Activated naive CD4-positive, alpha-beta T cell treated with Interleukin-2 at 50 U/mL for 16 hours (primary cell): Measurements from ENCODE around the gene TXNL1.
"Not testable (repeated sequence)": the region's sequence is repeated elsewhere in the genome, so short reads cannot be mapped to it uniquely, and the experiment has no call there.

Experiments
- DNase-seq: peaks from one replicate; pipeline ENCODE4 v3.0.0-alpha.2; 2020

The TXNL1 gene

DNA sequence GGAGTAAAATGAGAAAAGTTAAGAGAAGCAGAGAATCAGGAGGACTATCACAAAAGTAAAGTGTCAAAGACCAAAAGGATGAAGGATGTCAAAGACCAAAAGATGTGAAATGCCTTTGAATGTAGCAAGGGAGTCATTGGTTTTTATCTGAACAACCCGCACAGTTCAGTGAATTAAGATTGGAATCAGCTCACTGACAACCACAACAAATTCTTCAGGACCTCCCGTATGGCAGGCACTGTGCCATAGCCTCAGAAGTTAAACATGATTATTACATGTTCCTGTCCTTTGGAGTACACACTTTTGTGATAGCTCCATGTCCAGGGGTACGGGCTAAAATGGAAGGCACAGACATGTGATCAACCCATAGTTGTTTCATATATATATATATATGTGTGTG, 5.0 kb upstream of the TXNL1 start:
- no peak for DNase-seq

DNA sequence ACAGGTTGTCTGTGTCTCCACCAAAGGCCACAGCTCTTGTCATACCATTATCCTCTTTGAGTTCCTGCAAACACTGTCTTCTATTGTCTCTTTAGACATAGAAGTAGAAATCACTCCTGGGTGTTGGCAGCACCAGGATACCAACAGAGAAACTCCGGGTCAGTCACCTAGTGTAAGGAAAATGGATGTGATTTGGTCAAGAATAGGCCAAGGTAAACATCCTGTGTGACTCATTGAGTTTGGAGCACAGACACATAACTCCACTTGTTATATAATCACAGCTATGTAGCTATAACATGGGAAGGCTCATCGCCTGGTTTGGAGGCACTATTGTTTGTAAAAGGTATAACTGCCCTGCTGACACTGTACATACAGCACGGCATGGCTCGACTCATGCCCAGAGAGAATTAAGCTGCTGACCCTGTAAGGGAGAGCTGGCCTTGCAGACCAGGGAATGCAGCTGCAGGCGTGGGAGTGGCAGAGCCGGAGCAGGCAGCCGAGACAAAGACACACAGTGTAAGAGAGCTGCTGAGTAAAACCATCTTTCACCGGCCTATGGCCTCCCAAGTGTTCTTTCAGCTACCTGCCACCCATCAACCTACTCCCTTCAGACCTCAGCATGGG, 3.4 kb upstream of the TXNL1 start:
- no peak for DNase-seq

DNA sequence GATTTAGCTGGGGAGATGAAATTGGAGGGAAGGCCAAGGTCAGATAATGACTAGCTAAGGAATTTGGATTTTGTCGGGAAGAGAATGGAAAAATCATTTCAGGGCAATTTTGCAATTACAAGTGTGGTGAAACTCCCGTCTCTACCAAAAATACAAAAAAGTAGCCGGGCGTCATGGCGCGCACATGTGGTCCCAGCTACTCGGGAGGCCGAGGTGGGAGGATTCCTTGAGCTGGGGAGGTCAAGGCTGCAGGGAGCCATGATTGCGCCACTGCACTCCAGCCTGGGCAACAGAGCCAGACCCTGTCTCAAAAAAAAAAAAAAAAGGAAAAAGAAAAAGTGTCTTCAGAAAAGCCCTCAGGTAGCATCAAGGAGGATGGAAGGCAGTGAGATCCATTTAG, 1.2 kb upstream of the TXNL1 start:
- no peak for DNase-seq

DNA sequence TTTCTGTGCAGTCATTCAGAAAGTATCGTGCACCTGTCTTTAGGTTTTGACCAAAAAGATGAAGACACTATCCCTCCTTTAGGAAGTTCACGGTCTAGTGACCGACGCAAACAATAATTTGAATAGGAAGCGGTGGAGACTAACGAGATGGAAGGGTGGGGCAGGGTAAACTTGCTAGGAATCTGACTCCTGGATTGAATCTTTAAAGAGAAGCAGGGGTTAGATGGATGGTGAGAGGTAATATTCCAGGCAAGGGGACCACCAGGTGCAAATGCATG, 651 bp upstream of the TXNL1 start:
- DNase-seq: no peak

DNA sequence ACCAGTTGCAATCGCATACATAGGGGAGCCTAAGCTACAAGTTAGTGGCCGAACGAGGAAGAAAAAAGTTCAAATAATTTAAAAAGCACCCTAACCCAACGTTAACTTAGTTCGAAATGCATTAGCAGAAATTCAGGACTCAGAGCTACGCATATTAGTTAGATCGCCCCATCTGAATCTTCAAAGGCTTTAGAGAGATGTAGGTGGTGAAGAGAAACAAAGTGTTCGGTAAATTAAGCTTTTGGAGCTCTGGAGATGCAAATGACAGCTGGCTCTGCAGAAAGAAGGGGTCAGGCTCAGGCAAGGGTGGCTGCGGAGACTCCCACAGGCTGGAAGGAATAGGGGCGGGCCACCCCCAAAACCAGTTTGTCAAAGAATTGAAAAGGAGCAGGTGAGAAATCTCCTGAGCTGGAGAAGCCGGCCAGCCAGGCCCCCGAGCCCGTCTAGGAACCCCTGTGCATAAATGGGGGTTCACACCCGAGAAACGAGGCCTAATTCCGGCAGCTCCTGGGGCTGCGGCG, 621 bp downstream of the TXNL1 start:
- no peak for DNase-seq

DNA sequence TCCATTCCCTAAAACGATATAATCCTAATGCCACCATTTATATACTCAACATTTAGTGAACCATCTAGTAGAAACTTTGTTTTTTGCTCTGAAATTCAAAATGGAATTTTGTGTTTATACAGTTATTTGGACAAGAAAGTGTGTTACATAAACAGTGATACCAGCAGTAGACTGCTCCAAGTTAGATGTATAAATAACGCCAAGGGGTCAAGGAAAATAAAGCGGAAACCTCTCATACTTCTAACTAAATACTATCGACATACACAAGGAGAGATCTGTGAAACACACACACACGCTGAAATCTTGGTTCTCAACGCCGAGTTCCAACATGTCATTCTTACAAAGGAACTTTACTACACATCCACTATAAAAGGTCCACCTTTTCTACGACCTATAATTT, 1.2 kb downstream of the TXNL1 start:
- DNase-seq: no peak

DNA sequence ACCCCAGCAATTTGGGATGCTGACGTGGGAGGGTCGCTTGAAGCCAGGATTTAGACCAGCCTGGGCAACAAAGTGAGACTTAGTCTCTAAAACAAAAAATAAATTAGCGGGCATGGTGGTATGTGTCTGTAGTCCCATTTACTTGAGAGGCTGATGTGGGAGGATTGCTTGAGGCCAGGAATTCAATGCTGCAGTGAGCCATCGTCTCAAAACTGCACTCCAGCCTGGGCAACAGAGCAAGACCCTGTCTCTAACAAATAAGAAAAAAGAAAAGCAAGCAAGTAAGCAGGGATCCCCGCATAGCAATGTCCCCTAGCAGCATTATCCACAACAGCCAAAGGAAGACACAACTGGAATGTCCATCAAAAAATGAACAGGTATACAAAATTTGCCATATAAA, 3.4 kb downstream of the TXNL1 start:
- DNase-seq: no peak

DNA sequence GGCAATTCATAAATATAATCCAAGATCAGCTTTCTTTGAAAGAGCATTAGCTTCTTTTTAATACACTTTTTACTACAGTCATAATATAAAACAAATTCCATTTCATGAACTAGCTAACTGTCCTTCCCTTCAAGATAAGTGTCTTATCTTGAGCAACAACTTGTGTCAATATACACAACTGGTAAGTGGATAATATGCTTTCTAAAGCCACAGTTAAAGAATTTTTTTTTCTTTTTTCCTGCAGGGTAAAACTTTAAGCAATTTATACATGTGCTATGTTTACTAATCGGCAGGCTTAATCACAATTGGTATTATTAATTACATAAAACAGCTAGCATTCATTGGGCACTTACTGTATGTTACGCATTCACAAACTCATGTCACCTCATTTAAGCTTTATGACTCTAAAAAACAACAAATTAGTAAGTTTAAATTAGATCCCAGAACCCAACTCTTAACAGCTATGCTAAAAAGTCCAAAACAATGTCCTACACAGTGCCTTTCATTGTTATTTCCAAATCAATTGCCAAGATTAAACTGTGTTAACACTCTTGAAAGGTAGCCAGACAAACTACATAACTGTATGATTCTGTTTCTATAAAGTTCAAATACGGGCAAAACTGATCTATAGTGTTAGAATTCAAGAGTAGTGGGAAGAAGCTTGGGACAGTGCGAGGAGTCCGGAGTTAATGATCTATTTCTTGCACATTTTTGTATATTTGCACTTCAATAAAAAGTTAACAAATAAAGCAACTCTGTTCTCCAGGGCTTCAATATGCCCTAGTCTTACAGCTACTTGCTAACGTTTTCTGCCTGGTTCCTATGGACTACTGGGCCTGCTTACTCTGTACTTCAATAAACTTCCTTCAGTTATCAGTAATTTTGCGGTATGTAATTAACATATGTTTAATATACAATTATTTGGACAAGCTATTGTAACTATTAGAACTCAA, 6.0 kb downstream of the TXNL1 start:
- DNase-seq: no peak

DNA sequence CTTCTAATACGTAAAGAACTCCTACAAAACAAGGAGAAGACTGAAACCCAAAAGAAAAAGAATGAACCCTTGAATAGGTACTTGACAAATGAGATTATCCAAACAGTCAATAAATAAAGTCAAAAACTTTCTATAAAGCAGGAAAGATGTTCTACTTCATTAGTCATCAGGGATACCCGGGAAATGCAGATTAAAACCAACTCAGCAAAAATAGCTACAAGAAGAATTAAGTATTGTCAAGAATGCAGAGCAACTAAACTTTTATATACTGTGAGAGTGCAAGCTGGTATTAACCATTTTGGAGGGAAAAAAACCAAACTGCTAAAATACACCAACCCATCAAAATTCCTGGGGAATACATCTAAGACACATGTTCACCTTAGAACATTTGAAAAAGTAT, 10.4 kb downstream of the TXNL1 start:
- DNase-seq: no peak

DNA sequence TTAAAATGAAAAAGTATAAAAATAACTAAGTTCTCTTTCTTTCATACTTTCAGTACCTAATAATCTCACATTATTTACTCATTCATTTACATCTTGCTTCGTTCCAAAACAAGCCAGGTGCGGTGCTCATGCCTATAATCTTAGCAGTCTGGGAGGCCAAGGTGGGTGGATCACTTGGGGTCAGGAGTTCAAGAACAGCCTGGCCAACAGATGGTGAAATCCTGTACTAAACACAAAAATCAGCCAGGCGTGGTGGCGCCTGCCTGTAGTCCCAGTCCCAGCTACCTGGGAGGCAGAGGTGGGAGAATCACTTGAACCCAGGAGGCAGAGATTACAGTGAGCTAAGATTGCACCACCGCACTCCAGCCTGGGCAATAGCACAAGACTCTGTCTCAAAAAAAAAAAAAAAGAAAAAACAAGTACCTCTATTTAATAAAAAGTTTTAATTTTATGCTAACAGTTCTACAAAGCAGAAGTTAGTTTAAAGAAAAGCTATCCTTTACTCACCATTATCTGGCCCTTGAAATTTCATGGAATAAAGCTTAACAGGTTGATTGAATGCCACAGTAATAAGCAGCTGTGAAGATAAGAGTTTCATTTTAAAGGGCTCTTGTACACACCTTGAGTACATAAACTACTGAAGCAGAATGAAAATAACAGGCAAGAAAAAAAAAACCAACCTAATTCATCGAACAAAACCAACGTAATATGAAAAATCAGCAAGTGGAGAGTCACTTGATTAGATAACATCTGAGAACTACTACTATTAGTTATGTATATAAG, 22.5 kb downstream of the TXNL1 start:
- no peak for DNase-seq

DNA sequence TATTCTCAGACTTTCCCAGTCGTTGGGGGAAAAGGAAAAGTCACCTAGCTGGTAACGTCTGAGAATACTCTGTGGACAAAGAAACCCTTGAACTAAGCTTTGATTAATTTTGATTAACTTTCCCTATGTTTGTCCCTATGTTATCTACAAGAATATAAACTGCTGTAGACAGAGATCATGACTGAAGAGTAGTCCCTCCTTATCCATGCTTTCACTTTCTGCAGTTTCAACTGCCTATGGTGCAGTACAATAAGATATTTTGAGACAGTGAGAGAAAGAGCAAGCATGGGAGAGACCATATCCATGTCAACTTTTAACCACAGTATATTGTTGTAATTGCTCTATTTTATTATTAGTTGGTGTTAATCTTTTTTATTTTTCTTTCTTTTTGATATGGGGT, 31.8 kb downstream of the TXNL1 start:
- DNase-seq: no peak

DNA sequence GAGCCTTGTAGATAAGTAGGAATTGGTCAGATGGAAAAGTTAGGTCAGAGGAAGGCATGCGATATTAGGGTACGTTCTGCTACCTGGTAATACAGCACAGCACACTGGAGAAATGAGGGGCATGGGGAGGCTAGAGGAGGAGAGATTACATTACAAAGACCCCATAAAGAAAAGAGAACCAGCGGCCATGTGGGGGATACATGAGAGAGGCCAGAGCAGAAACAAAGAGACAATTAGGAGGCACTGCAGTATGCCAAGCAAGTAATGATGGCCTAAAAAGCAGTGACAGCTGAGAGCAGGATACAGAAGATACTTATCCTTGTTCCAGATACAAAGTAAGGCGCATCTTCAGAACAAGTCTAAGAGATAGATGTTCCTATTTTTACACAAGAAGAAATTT, 40.0 kb downstream of the TXNL1 start:
- DNase-seq: no peak

DNA sequence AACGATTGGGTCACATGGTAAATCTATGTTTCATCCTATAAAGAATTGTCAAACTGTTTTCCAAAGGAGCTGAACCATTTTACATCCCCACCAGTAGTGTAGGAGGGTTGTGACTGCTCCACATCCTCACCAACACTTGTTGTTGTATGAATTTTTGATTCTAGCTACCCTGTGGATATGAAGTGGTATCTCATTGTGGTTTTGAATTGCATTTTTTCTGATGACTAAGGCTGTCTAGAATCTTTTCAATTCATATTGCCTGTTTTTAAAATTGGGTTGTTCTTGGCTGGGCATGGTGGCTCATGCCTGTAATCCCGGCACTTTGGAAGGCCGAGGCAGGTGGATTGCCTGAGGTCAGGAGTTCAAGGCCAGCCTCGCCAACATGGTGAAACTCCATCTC, 44.5 kb downstream of the TXNL1 start:
- no peak for DNase-seq

DNA sequence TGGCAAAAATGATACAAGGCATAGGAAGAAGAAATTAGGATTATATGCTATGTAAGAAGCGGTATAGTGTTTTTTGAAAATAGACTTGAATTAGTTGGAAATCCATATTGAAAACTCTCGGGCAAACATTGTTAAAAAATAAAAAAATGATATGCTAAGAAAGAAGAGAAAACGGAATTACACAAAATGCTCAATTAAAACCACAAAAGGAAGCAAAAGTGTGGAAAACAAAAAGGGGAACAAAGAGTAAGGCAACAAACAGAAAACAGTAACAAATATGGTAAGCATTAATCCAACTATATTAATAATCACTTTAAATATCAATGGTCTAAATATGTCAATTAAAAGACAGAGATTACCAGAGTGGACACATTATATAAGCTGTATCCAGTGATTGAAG, 58.4 kb downstream of the TXNL1 start:
- no peak for DNase-seq

DNA sequence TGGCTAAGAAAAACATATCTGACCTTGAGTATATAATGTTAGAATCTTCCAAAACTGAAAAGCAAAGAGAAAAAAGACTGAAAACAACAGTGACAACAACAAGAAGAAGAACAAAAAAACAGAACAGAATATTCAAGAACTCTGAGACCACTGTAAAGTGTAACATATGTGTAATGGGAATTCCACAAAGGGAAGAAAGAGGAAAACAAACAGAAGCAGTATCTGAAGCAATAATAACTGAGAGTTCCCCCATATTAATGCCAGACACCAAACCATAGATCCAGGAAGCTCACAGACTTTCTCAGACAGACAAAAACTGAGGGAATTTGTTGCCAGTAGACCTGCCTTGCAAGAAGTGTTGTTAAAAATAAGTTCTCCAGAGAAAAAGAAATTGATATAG, 58.9 kb downstream of the TXNL1 start:
- DNase-seq: no peak

DNA sequence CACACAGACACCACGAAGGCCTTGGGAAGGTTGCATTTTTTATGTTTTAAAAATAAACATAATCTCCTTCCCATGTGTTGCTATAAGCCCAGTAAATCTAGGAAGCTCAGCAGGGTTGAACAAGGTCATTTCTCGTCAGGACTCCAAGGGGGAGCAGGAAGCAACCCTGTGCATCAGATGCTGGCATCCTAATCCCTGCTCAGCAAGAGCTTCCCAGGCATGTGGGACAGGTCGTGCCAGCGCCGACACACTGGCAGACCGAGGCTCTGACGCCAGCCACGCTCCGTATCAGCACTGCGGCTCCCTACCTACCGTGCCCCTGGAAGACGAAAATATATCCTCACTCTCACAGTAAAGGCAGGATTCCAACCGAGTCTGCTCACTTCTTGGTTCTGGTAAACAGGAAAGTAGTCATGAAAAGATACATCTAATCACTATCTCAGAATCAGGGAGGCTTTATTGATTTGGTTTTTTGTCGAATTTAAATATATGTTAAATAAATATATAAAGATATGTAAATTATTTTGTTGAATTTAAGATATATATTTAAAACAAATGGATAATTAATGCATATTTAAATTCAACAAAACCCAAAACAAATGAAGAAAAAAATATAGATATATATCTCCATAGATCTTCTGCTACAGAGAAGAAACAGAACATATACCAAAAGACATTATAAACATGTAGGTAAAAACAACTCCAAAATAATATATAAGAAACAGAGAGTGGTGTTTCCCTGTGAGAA, 61.4 kb downstream of the TXNL1 start:
- no peak for DNase-seq

DNA sequence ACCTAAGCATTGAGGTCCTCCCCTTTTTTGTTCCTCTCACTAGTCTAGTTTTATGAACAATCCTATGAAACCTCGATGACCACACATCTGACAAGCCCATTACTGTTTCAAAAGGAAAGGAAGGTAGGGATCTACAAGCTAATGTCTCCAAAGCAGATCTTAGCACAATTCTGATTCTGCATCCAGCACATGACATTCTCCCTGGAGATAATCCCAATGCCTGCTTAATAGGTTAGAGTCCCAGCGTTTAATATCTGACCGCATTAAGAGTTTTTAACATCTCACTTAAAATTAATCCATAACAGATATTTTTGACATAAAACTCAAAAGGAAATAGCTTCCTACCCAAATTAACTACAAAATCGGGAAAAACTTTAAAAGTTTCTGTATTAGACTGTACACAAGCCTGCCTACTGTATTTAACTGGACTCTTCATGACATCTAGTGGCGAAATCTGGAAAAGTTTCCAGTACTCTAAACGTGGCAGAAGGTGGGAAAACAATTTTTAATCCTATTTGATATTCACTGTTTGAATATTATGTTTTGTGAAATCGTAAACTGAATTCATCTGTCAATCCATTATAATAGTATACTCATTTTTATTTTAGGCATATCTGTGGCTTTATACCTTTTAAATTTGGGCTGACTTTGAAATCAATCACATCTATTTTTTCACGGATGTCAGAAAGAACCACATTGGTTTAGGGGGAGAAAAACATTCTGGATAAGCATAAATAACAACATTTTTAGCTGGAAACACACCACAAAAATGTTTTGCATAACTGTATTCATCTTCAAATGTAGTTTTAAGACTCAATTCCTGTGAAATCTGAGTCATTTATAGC, 62.4 kb downstream of the TXNL1 start:
- no peak for DNase-seq

DNA sequence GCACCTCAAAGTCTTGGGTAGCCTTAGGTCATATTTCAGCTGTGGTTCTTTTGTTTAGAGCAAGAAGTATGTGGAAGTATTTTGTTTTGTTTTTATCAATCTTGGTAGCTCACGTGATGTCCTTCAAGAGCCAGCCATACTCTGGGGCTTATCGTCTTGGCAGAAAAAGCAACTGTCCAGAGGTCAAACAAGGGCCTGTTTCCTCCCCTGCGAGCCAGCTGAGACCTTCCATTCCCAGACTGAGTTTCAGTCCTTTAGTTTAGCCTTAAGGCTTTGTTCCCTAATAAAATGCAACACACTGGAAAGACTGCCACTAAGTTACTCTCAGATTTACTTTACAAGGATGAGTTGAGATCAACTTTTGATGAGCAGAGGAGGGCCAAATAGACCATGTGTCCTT, 63.5 kb downstream of the TXNL1 start:
- no peak for DNase-seq

DNA sequence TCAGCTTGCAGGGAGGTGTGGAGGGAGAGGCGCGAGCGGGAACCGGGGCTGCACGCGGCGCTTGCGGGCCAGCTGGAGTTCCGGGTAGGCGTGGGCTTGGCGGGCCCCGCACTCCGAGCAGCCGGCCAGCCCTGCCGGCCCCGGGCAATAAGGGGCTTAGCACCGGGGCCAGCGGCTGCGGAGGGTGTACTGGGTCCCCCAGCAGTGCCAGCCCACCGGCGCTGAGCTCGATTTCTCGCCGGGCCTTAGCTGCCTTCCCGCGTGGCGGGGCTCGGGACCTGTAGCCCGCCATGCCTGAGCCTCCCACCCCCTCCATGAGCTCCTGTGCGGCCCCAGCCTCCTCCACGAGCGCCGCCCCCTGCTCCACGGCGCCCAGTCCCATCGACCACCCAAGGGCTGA, 66.1 kb downstream of the TXNL1 start:
- DNase-seq: not testable (repeated sequence)

DNA sequence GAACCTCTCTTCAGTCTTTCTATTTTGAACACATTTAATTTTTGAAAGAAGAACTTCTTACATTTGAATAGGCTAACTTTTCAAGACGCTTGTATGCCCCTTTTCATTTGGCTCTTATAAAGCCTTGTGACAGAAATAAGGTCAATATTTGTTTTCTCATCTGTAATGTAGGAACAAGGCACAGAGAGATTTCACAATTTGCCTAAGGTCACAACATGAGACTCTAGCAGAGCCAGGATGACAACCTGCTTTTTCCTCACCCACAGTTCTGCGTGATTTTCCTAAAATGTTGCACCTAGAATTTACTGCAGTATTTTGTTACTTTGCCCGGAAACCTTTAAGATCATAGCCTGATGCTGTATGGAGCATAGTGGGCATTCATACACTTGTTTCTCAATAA, 67.4 kb downstream of the TXNL1 start:
- DNase-seq: no peak

DNA sequence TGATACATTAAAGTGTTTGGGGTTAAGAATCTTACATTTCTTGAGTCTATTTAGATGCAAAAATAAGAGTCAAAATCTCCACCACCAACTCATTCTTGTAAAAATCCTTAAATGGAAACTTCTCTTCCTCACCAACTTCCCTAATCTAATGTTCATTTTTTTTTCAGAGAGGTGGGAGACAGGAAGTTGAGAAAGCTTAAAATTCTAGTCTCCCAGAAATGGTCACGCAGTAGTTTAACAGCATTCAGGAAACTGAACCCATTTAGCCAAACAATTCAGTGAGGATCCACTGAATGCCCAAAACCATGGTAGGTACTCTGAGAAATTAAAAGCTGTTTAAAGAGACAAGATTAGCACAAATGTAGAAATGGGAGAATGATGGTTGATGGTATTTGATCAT, 69.0 kb downstream of the TXNL1 start:
- DNase-seq: no peak

DNA sequence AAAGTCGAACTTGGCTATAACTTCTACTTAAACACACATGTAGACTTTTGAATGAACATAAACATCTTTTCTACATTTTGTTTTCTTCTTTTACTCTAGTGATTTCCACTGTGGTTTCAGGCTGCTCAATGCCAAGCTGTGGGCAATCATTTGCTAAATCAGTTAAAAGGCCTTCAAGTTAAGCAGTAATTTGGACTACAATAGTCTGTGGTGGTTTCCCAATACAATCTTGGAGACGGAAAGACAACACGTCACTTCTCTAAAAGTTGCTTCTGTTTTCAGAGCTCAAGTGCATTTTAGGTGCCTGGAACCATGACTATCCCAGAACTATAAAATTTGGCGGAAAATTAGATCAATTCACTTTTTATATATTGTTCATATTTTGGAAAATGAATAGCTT, 69.4 kb downstream of the TXNL1 start:
- DNase-seq: no peak
